ENCODE measurements around the gene UNC5C. TPM values are rescaled to one million over a fixed set of nuclear protein-coding genes. Genes with fewer than 3 reads are reported as not detected.

The UNC5C gene
- total RNA-seq, 2 donors from 2014 or later: 0.52 to 2.0 TPM

- ATAC-seq: no peak
- TF ChIP-seq CTCF (IDR thresholded peaks at IDR 0.05) (no peak), POLR2A (IDR thresholded peaks at IDR 0.05) (no peak)
Measured at GRCh38 chr4:95590615-95591014, 41.8 kb upstream of the UNC5C start.

GRCh38 chr4:95585016-95585695 is 36.4 kb upstream of the UNC5C start:
- no peak overlapping the region for H3K4me3 ChIP-seq
- no peak for DNase-seq
- H3K9me3 ChIP-seq: peaks cover 0 to 2% (median 0%) of the 10 kb centered on the region in 3 donors
- no peak for TF ChIP-seq CTCF (IDR thresholded peaks at IDR 0.05)
- no peaks in the 10 kb centered on the region for H3K36me3 ChIP-seq (replicated peaks in 1 of 2; ENCODE audit: insufficient read depth in 1 of 2, low read depth in 2 of 2)
- intact Hi-C loops (cut with DNase I): no loop called here
- H3K27ac ChIP-seq: no peak overlapping the region
- WGBS, 2 donors: 49 to 62% methylated on average over 5 of the region's 5 CpGs
- ATAC-seq: no peak
- peaks cover 0 to 3% of the 10 kb centered on the region in 2 donors for H3K27me3 ChIP-seq
- no peaks in the 10 kb centered on the region for H3K4me1 ChIP-seq

More at GRCh38 chr4:95590615-95591014, 41.8 kb upstream of the UNC5C start:
- intact Hi-C loops (cut with DNase I): no loop called here
- H3K9me3 ChIP-seq: no peaks in the 10 kb centered on the region
- no peaks in the 10 kb centered on the region for H3K4me1 ChIP-seq
- H3K27me3 ChIP-seq: peaks cover 0 to 3% of the 10 kb centered on the region in 2 donors
- no peak for DNase-seq
- no peak overlapping the region for H3K27ac ChIP-seq
- no peaks in the 10 kb centered on the region for H3K36me3 ChIP-seq (replicated peaks in 1 of 2; ENCODE audit: insufficient read depth in 1 of 2, low read depth in 2 of 2)
- H3K4me3 ChIP-seq: no peak overlapping the region
- 65 to 66% methylated on average over 1 of the region's 1 CpG for WGBS, 2 donors

GRCh38 chr4:95580226-95580625 is 31.5 kb upstream of the UNC5C start:
- intact Hi-C loops (cut with DNase I): no loop called here

GRCh38 chr4:95572304-95572991 is 23.7 kb upstream of the UNC5C start:
- no peak for TF ChIP-seq POLR2A (IDR thresholded peaks at IDR 0.05)
- no peak for TF ChIP-seq CTCF (IDR thresholded peaks at IDR 0.05)
- H3K27ac ChIP-seq: no peak overlapping the region

More at GRCh38 chr4:95580226-95580625, 31.5 kb upstream of the UNC5C start:
- DNase-seq (no peak), ATAC-seq (no peak)
- Histone ChIP-seq H3K4me1 (no peaks in the 10 kb centered on the region), H3K27ac (no peak overlapping the region), H3K27me3 (no peaks in the 10 kb centered on the region), H3K36me3 (replicated peaks in 1 of 2; ENCODE audit: insufficient read depth in 1 of 2, low read depth in 2 of 2) (no peaks in the 10 kb centered on the region), H3K4me3 (no peak overlapping the region), H3K9me3 (peaks cover 0 to 9% (median 0%) of the 10 kb centered on the region in 3 donors)
- TF ChIP-seq CTCF (IDR thresholded peaks at IDR 0.05) (no peak), POLR2A (IDR thresholded peaks at IDR 0.05) (no peak)
- 15 to 25% methylated on average over 4 to 8 of the region's 8 CpGs for WGBS, 2 donors

More at GRCh38 chr4:95572304-95572991, 23.7 kb upstream of the UNC5C start:
- peak; percentile 36 to 58 (median 52) for DNase-seq
- H3K9me3 ChIP-seq: no peaks in the 10 kb centered on the region
- WGBS, 2 donors: 30 to 44% methylated on average over 6 of the region's 6 CpGs
- H3K36me3 ChIP-seq (replicated peaks in 1 of 2; ENCODE audit: insufficient read depth in 1 of 2, low read depth in 2 of 2): no peaks in the 10 kb centered on the region
- no peak overlapping the region for H3K4me3 ChIP-seq
- H3K4me1 ChIP-seq: no peaks in the 10 kb centered on the region
- intact Hi-C loops (cut with DNase I): no loop called here
- peak; percentile 38 for ATAC-seq
- H3K27me3 ChIP-seq: no peaks in the 10 kb centered on the region
